ENCODE results near the gene KRT40. TPM values are rescaled to one million over a fixed set of nuclear protein-coding genes. Genes with fewer than 3 reads are reported as not detected.

The KRT40 gene
- total and polyA plus RNA-seq, 2 of the 4 experiments (the other 2 are of a cell fraction): not detected

DNA sequence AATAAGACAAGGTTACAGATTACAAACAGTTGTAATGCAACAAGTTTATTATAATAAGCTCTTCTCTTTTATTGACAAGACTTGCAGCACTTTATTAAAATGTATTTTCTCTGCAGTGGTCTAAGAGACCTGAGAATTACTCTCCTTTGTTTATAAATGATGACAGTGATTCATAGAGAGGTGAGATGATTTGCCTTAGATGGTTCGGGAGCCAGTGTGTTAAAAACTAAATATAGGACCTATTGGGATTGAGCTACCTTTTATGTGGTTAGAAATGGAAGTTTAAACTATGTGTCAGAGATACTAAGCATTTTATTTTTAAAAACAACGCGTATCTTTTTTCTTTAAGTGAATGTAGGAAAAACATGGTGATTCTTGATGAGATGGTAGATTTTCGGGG is 12.7 kb upstream of the KRT40 start:
- TF ChIP-seq MAZ (IDR thresholded peaks at IDR 0.05; ENCODE audit: borderline replicate concordance, low read depth, low read length): no peak
- no peak for TF ChIP-seq ELK1 (IDR thresholded peaks at IDR 0.05; ENCODE audit: borderline replicate concordance, low read depth, low read length)
- TF ChIP-seq MAFK (IDR thresholded peaks at IDR 0.05; ENCODE audit: low read depth, low read length): no peak
- no peak for TF ChIP-seq USF2 (IDR thresholded peaks at IDR 0.05; ENCODE audit: low read depth, low read length)
- TF ChIP-seq RFX5 (IDR thresholded peaks at IDR 0.05; ENCODE audit: low read depth, low read length): no peak
- no peak for TF ChIP-seq CEBPB (IDR thresholded peaks at IDR 0.05; ENCODE audit: low read depth, low read length)
- TF ChIP-seq FOS (IDR thresholded peaks at IDR 0.05; ENCODE audit: low read depth, low read length): no peak
- TF ChIP-seq NFE2L2 (IDR thresholded peaks at IDR 0.05; ENCODE audit: low read depth, low read length): no peak
- TF ChIP-seq RCOR1 (IDR thresholded peaks at IDR 0.05; ENCODE audit: insufficient replicate concordance, low read length): no peak
- no peak for TF ChIP-seq RAD21 (IDR thresholded peaks at IDR 0.05; ENCODE audit: low read length)
- TF ChIP-seq CHD1 (IDR thresholded peaks at IDR 0.05; ENCODE audit: low read depth, low read length): no peak
- TF ChIP-seq, protein P1, sequence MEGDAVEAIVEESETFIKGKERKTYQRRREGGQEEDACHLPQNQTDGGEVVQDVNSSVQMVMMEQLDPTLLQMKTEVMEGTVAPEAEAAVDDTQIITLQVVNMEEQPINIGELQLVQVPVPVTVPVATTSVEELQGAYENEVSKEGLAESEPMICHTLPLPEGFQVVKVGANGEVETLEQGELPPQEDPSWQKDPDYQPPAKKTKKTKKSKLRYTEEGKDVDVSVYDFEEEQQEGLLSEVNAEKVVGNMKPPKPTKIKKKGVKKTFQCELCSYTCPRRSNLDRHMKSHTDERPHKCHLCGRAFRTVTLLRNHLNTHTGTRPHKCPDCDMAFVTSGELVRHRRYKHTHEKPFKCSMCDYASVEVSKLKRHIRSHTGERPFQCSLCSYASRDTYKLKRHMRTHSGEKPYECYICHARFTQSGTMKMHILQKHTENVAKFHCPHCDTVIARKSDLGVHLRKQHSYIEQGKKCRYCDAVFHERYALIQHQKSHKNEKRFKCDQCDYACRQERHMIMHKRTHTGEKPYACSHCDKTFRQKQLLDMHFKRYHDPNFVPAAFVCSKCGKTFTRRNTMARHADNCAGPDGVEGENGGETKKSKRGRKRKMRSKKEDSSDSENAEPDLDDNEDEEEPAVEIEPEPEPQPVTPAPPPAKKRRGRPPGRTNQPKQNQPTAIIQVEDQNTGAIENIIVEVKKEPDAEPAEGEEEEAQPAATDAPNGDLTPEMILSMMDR (conservative IDR thresholded peaks at IDR 0.05; ENCODE audit: low read depth, low read length): no peak
- Histone ChIP-seq H4K91ac (ENCODE audit: insufficient read depth, low read depth, low read length) (no peak overlapping the region), H3K4me3 (ENCODE audit: insufficient read depth, low read depth, low read length) (no peak overlapping the region), H2AK9ac (replicated peaks; ENCODE audit: low read depth, low read length, poor library complexity) (no peak overlapping the region), H3K27ac (ENCODE audit: insufficient read depth, low read length) (no peak overlapping the region), H3K4me1 (ENCODE audit: control insufficient read depth, insufficient read depth, low read length) (no peaks in the 10 kb centered on the region), H2BK5ac (ENCODE audit: low read depth, low read length, poor library complexity, severe bottlenecking) (no peak overlapping the region), H3K4me2 (ENCODE audit: low read depth, low read length) (no peak overlapping the region), H3K18ac (ENCODE audit: low read depth, low read length) (no peak overlapping the region), H4K20me1 (ENCODE audit: insufficient read depth, low read length) (no peaks in the 10 kb centered on the region), H3K23ac (ENCODE audit: low read depth, low read length) (no peak overlapping the region), H3K4ac (ENCODE audit: low read depth, low read length) (no peak overlapping the region), H3K9ac (ENCODE audit: low read depth, low read length) (no peak overlapping the region), H3K9me1 (ENCODE audit: insufficient read depth, low read length) (no peaks in the 10 kb centered on the region), H3K9me3 (ENCODE audit: control insufficient read depth, insufficient read depth, low read length) (no peaks in the 10 kb centered on the region), H2BK120ac (ENCODE audit: low read depth, low read length) (no peak overlapping the region), H2BK20ac (ENCODE audit: low read depth, low read length) (no peak overlapping the region), H3K36me3 (ENCODE audit: control insufficient read depth, insufficient read depth, low read length) (no peaks in the 10 kb centered on the region), H2AFZ (replicated peaks; ENCODE audit: low read length, poor library complexity) (no peak overlapping the region), H4K5ac (ENCODE audit: low read depth, low read length) (no peak overlapping the region), H3K27me3 (ENCODE audit: control insufficient read depth, insufficient read depth, low read length) (no peaks in the 10 kb centered on the region), H4K8ac (ENCODE audit: low read depth in 2 of 2, low read length in 2 of 2) (no peak overlapping the region), H2AK5ac (ENCODE audit: low read depth, low read length) (no peak overlapping the region), H3K14ac (replicated peaks; ENCODE audit: low read depth, low read length) (no peak overlapping the region), H2BK15ac (ENCODE audit: low read depth, low read length) (no peak overlapping the region), H3K56ac (ENCODE audit: extremely low read depth, insufficient read depth, low read length) (no peak overlapping the region), H3K79me1 (ENCODE audit: low read depth in 1 of 2, low read length in 2 of 2) (no peaks in the 10 kb centered on the region)
- ATAC-seq (ENCODE audit: low read depth): no peak
- in situ Hi-C loops (cut with MboI; ENCODE audit: low sequenced_read_pairs) (no loop called here), dilution Hi-C loops (cut with HindIII; ENCODE audit: low sequenced_read_pairs, unreplicated experiment) (no loop called here), intact Hi-C loops (cut with micrococcal nuclease) (no loop called here)
- no CpG with 5 or more reads among the region's 4 CpGs for WGBS, 2 experiments (ENCODE audit: extremely low coverage in 2 of 2, insufficient read length in 1 of 2)
- no TSS peak for BruUV-seq (replicated peaks)
- CTCF ChIA-PET: no interaction called here
- POLR2A ChIA-PET (ENCODE audit: unreplicated experiment): no interaction called here
- DNase-seq: no peak

Data from IMR-90 (cell line).